Measurements from ENCODE around the gene TNFRSF12A.
"Not testable (repeated sequence)": the region's sequence is repeated elsewhere in the genome, so short reads cannot be mapped to it uniquely, and the experiment has no call there.

- not testable (repeated sequence) for TF ChIP-seq CTCF (optimal IDR thresholded peaks at IDR 0.05 in 1 of 3, IDR thresholded peaks at IDR 0.05 in 1 of 3, conservative IDR thresholded peaks at IDR 0.05 in 1 of 3; ENCODE audit: extremely low read depth in 1 of 3, insufficient read depth in 2 of 3, low read length in 3 of 3); EZH2 (IDR thresholded peaks at IDR 0.05; ENCODE audit: low read length)
Measured at GRCh38 chr16:3053330-3053710, 33.2 kb downstream of the TNFRSF12A start.
